RKO (cell line): ENCODE data around the gene COL17A1.
A peak's percentile ranks its signal among the peaks of the same experiment; 100 is the strongest.

Experiments used
- DNase-seq: peaks from one replicate; pipeline ENCODE4 v3.0.0-alpha.2; 2016; ENCODE audit warnings: low spot score

Gene COL17A1

GRCh38 chr10:104032144-104032775 is 53.4 kb downstream of the COL17A1 start:
- no peak for DNase-seq

GRCh38 chr10:104031631-104032030 is 54.0 kb downstream of the COL17A1 start:
- no peak for DNase-seq

- DNase-seq = no peak
Observed at GRCh38 chr10:104029521-104029860, 56.2 kb downstream of the COL17A1 start.

GRCh38 chr10:104028823-104029520 is 56.7 kb downstream of the COL17A1 start:
- no peak for DNase-seq

- peak; percentile 50 for DNase-seq
Observed at GRCh38 chr10:104028146-104028545, 57.5 kb downstream of the COL17A1 start.

GRCh38 chr10:104026762-104027161 is 58.9 kb downstream of the COL17A1 start:
- no peak for DNase-seq

- DNase-seq = no peak
Observed at GRCh38 chr10:104025524-104025923, 60.2 kb downstream of the COL17A1 start.

GRCh38 chr10:104022026-104022425 is 63.7 kb downstream of the COL17A1 start:
- no peak for DNase-seq

GRCh38 chr10:104021246-104021645 is 64.4 kb downstream of the COL17A1 start:
- no peak for DNase-seq

GRCh38 chr10:104020020-104020419 is 65.7 kb downstream of the COL17A1 start:
- no peak for DNase-seq

GRCh38 chr10:104018471-104018870 is 67.2 kb downstream of the COL17A1 start:
- no peak for DNase-seq

GRCh38 chr10:104016661-104017060 is 69.0 kb downstream of the COL17A1 start:
- DNase-seq = no peak

GRCh38 chr10:104014176-104014575 is 71.5 kb downstream of the COL17A1 start:
- no peak for DNase-seq

GRCh38 chr10:104013489-104013888 is 72.2 kb downstream of the COL17A1 start:
- no peak for DNase-seq

GRCh38 chr10:104011904-104012303 is 73.8 kb downstream of the COL17A1 start:
- no peak for DNase-seq

- DNase-seq = no peak
Observed at GRCh38 chr10:104005172-104005863, 80.4 kb downstream of the COL17A1 start.

- DNase-seq = no peak
Observed at GRCh38 chr10:104002911-104003310, 82.8 kb downstream of the COL17A1 start.

GRCh38 chr10:103998805-103999204 is 86.9 kb downstream of the COL17A1 start:
- no peak for DNase-seq

GRCh38 chr10:103995134-103995533 is 90.5 kb downstream of the COL17A1 start:
- DNase-seq = no peak

GRCh38 chr10:103991393-103992128 is 94.1 kb downstream of the COL17A1 start:
- DNase-seq = peak; percentile 12

GRCh38 chr10:103990531-103990930 is 95.1 kb downstream of the COL17A1 start:
- DNase-seq = no peak

- no peak for DNase-seq
Observed at GRCh38 chr10:103990121-103990520, 95.6 kb downstream of the COL17A1 start.

- DNase-seq = no peak
Observed at GRCh38 chr10:103986360-103986759, 99.3 kb downstream of the COL17A1 start.
